Upper lobe of left lung (tissue), 4 donors: ENCODE data around the gene GALNT14.

Experiments
- POLR2AphosphoS5 ChIP-seq, 2 donors: sonication (generic); formaldehyde crosslinking; IDR thresholded peaks; one replicate each; pipeline ENCODE4 v1.5.1; 2017; ENCODE audit warnings: antibody characterized with exemption in 2 of 2
- TF ChIP-seq, protein P1 (sequence below), 6 experiments: fragments of 450-650 bp in 4 of 6; fragments of 200-600 bp in 2 of 6; sonication (generic) in 2 of 6; IDR thresholded peaks; one replicate each; pipeline ENCODE4 v1.5.1; 2016 to 2019; ENCODE audit warnings: antibody characterized with exemption in 6 of 6

GRCh38 chr2:30871980-30872789 lies 266.1 kb downstream of the GALNT14 start:
- TF ChIP-seq, protein P1, sequence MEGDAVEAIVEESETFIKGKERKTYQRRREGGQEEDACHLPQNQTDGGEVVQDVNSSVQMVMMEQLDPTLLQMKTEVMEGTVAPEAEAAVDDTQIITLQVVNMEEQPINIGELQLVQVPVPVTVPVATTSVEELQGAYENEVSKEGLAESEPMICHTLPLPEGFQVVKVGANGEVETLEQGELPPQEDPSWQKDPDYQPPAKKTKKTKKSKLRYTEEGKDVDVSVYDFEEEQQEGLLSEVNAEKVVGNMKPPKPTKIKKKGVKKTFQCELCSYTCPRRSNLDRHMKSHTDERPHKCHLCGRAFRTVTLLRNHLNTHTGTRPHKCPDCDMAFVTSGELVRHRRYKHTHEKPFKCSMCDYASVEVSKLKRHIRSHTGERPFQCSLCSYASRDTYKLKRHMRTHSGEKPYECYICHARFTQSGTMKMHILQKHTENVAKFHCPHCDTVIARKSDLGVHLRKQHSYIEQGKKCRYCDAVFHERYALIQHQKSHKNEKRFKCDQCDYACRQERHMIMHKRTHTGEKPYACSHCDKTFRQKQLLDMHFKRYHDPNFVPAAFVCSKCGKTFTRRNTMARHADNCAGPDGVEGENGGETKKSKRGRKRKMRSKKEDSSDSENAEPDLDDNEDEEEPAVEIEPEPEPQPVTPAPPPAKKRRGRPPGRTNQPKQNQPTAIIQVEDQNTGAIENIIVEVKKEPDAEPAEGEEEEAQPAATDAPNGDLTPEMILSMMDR (IDR thresholded peaks at IDR 0.05) = no peak
- peak in 1 of 2 donors; percentile 29 for TF ChIP-seq POLR2AphosphoS5 (IDR thresholded peaks at IDR 0.05)
